ENCODE measurements around the gene PCDH15.

Gene PCDH15

GRCh38 chr10:54335296-54335695, 465.7 kb downstream of the PCDH15 start:
- TF ChIP-seq CTCF (conservative IDR thresholded peaks at IDR 0.05; ENCODE audit: low read length) (no peak), EZH2phosphoT487 (IDR thresholded peaks at IDR 0.05; ENCODE audit: borderline replicate concordance) (no peak)
- Histone ChIP-seq H3K9me2 (replicated peaks; ENCODE audit: low read depth, low read length) (no peaks in the 10 kb centered on the region), H3K36me3 (ENCODE audit: insufficient read depth, low read length) (no peaks in the 10 kb centered on the region), H3K79me2 (ENCODE audit: insufficient read depth, low read length) (no peaks in the 10 kb centered on the region), H3K9me3 (ENCODE audit: insufficient read depth, low read depth, low read length) (no peaks in the 10 kb centered on the region), H4K20me1 (ENCODE audit: insufficient read depth, low read length, poor library complexity, severe bottlenecking) (no peaks in the 10 kb centered on the region), H2AFZ (ENCODE audit: low read length) (no peak overlapping the region), H3K27me3 (ENCODE audit: insufficient read depth, low read length, poor library complexity, severe bottlenecking) (no peaks in the 10 kb centered on the region), H3K4me1 (ENCODE audit: insufficient read depth, low read length, poor library complexity, severe bottlenecking) (no peaks in the 10 kb centered on the region), H3F3A (ENCODE audit: low read depth) (no peaks in the 10 kb centered on the region), H3K9ac (ENCODE audit: low read depth, low read length, poor library complexity, severe bottlenecking) (no peak overlapping the region), H3K4me3 (ENCODE audit: low read length, poor library complexity, severe bottlenecking) (no peak overlapping the region), H3K4me2 (ENCODE audit: low read depth, low read length, poor library complexity, severe bottlenecking) (no peak overlapping the region)

- no peaks in the 10 kb centered on the region for H3F3A ChIP-seq (ENCODE audit: low read depth)
- H3K4me1 ChIP-seq (ENCODE audit: insufficient read depth, low read length, poor library complexity, severe bottlenecking), result no peaks in the 10 kb centered on the region
- no peak overlapping the region for H3K4me3 ChIP-seq (ENCODE audit: low read length, poor library complexity, severe bottlenecking)
- H3K36me3 ChIP-seq (ENCODE audit: insufficient read depth, low read length), result no peaks in the 10 kb centered on the region
- no peak overlapping the region for H3K9ac ChIP-seq (ENCODE audit: low read depth, low read length, poor library complexity, severe bottlenecking)
- H3K79me2 ChIP-seq (ENCODE audit: insufficient read depth, low read length), result no peaks in the 10 kb centered on the region
- H3K9me3 ChIP-seq (ENCODE audit: insufficient read depth, low read depth, low read length), result no peaks in the 10 kb centered on the region
- H2AFZ ChIP-seq (ENCODE audit: low read length), result no peak overlapping the region
- H4K20me1 ChIP-seq (ENCODE audit: insufficient read depth, low read length, poor library complexity, severe bottlenecking), result no peaks in the 10 kb centered on the region
- no peak overlapping the region for H3K4me2 ChIP-seq (ENCODE audit: low read depth, low read length, poor library complexity, severe bottlenecking)
- H3K9me2 ChIP-seq (replicated peaks; ENCODE audit: low read depth, low read length), result no peaks in the 10 kb centered on the region
- TF ChIP-seq EZH2phosphoT487 (IDR thresholded peaks at IDR 0.05; ENCODE audit: borderline replicate concordance) (no peak), CTCF (conservative IDR thresholded peaks at IDR 0.05; ENCODE audit: low read length) (no peak)
- no peaks in the 10 kb centered on the region for H3K27me3 ChIP-seq (ENCODE audit: insufficient read depth, low read length, poor library complexity, severe bottlenecking)
Observed at GRCh38 chr10:54319341-54319740, 481.7 kb downstream of the PCDH15 start.

GRCh38 chr10:54318470-54318869, 482.6 kb downstream of the PCDH15 start:
- no peaks in the 10 kb centered on the region for H3F3A ChIP-seq (ENCODE audit: low read depth)
- no peak overlapping the region for H3K4me3 ChIP-seq (ENCODE audit: low read length, poor library complexity, severe bottlenecking)
- no peaks in the 10 kb centered on the region for H3K9me3 ChIP-seq (ENCODE audit: insufficient read depth, low read depth, low read length)
- H3K4me1 ChIP-seq (ENCODE audit: insufficient read depth, low read length, poor library complexity, severe bottlenecking), result no peaks in the 10 kb centered on the region
- no peaks in the 10 kb centered on the region for H3K36me3 ChIP-seq (ENCODE audit: insufficient read depth, low read length)
- H3K9ac ChIP-seq (ENCODE audit: low read depth, low read length, poor library complexity, severe bottlenecking), result no peak overlapping the region
- H3K9me2 ChIP-seq (replicated peaks; ENCODE audit: low read depth, low read length), result no peaks in the 10 kb centered on the region
- H4K20me1 ChIP-seq (ENCODE audit: insufficient read depth, low read length, poor library complexity, severe bottlenecking), result no peaks in the 10 kb centered on the region
- H2AFZ ChIP-seq (ENCODE audit: low read length), result no peak overlapping the region
- no peaks in the 10 kb centered on the region for H3K79me2 ChIP-seq (ENCODE audit: insufficient read depth, low read length)
- TF ChIP-seq CTCF (conservative IDR thresholded peaks at IDR 0.05; ENCODE audit: low read length) (no peak), EZH2phosphoT487 (IDR thresholded peaks at IDR 0.05; ENCODE audit: borderline replicate concordance) (no peak)
- H3K27me3 ChIP-seq (ENCODE audit: insufficient read depth, low read length, poor library complexity, severe bottlenecking), result no peaks in the 10 kb centered on the region
- H3K4me2 ChIP-seq (ENCODE audit: low read depth, low read length, poor library complexity, severe bottlenecking), result no peak overlapping the region

Measured in Loucy (cell line).